Heart left ventricle (tissue), 13 donors: Measurements from ENCODE around the gene HDHD2.
A peak's percentile ranks its signal among the peaks of the same experiment; 100 is the strongest.

Experiments used
- CTCF ChIP-seq, 12 donors: fragments of 200-600 bp; sonication (generic) in 4 of 12; IDR thresholded peaks; one replicate each; pipeline versions ENCODE4 v1.5.0 to v1.8.0; 2018 to 2022; ENCODE audit warnings: antibody characterized with exemption in 12 of 12, mild to moderate bottlenecking in 5 of 12
- POLR2A ChIP-seq, 2 donors: fragments of 450-650 bp; IDR thresholded peaks; one replicate each; pipeline ENCODE4 v1.6.1; 2017; ENCODE audit warnings: antibody characterized with exemption in 2 of 2, mild to moderate bottlenecking in 2 of 2, moderate library complexity in 2 of 2
- donor health status: ischemic (EF 13 %, LVEDD 7.1; RV severe dilation, severe dysfunction).
- donor health status: DM: no; HTN: yes; CAD: no.
- donor health status: DM: no; HTN: no; CAD: no.
- donor health status: ischemic (EF 25% LVEDD 6.9; RV normal size, moderate dysfunction).
- donor health status: ischemic (EF 25% LVEDD 5.7; RV mildly dilated, moderate dysfunction).
- donor health status: ischemic (EF 35%, LVEDD 5.7; RV mildly dilated, moderate dysfunction).
- donor health status: nonischemic (EF 11% LVEDD 7.7; RV severe dilation, severe dysfunction).
- donor health status: DM: yes; HTN: yes; CAD: no.
- donor health status: PGD.
- donor health status: ischemic (EF 29% LVEDD 5.4; RV normal size, mild dysfunction).
- donor health status: nonischemic (EF 23%, LVEDD 6.1; RV moderate dilation, normal function).

- TF ChIP-seq CTCF (IDR thresholded peaks at IDR 0.05) (peak in 6 of 12 donors; percentile 11 to 42 (median 26)), POLR2A (IDR thresholded peaks at IDR 0.05) (peak in 1 of 2 donors; percentile 71)
Measured at GRCh38 chr18:47175898-47176575, 25.7 kb upstream of the HDHD2 start, which contains the start of gene IER3IP1.
